ENCODE data around the gene ULK4.

- TF ChIP-seq HDGF (IDR thresholded peaks at IDR 0.05; ENCODE audit: borderline replicate concordance) (no peak), SUZ12 (IDR thresholded peaks at IDR 0.05) (no peak)
These were observed 660.4 kb downstream of the ULK4 start for GRCh38 chr3:41301548-41301947.
